Vagina (tissue), 2 donors: ENCODE results near the gene GRXCR1.

ENCODE experiments used
- POLR2A ChIP-seq, 2 donors: fragments of 450-650 bp; IDR thresholded peaks; one replicate each; pipeline ENCODE4 v1.6.1; 2017; ENCODE audit warnings: antibody characterized with exemption in 2 of 2, mild to moderate bottlenecking in 2 of 2, moderate library complexity in 2 of 2
- TF ChIP-seq, protein P1 (sequence below), 3 experiments: fragments of 450-650 bp in 2 of 3; fragments of 200-600 bp in 1 of 3; sonication (generic) in 1 of 3; IDR thresholded peaks; one replicate each; pipeline ENCODE4 v1.5.1; 2017 to 2019; ENCODE audit warnings: antibody characterized with exemption in 3 of 3, mild to moderate bottlenecking in 2 of 3, moderate library complexity in 2 of 3

DNA sequence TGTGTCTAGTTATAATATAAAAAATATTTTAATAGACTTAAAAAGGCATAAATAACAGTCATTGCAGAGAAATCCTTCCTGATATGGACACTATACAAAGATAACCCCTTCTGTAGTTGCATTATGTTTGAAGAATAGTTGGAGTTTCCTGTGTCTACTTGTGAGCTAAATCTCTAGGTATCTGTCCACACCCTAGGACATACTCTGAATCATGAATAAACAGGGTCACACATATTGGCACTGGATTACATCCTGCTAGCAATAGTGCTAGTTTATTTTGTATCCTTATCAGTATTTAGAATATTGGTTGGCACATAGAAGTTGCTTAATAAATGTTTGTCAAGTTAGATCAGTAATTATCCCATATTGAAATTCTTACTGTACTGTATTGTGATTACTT is 173.9 kb downstream of the GRXCR1 start:
- TF ChIP-seq, protein P1, sequence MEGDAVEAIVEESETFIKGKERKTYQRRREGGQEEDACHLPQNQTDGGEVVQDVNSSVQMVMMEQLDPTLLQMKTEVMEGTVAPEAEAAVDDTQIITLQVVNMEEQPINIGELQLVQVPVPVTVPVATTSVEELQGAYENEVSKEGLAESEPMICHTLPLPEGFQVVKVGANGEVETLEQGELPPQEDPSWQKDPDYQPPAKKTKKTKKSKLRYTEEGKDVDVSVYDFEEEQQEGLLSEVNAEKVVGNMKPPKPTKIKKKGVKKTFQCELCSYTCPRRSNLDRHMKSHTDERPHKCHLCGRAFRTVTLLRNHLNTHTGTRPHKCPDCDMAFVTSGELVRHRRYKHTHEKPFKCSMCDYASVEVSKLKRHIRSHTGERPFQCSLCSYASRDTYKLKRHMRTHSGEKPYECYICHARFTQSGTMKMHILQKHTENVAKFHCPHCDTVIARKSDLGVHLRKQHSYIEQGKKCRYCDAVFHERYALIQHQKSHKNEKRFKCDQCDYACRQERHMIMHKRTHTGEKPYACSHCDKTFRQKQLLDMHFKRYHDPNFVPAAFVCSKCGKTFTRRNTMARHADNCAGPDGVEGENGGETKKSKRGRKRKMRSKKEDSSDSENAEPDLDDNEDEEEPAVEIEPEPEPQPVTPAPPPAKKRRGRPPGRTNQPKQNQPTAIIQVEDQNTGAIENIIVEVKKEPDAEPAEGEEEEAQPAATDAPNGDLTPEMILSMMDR (IDR thresholded peaks at IDR 0.05): no peak
- no peak for TF ChIP-seq POLR2A (IDR thresholded peaks at IDR 0.05)
